ENCODE results near the gene SPINK8. TPM values are rescaled to one million over a fixed set of nuclear protein-coding genes. Genes with fewer than 3 reads are reported as not detected.

The SPINK8 gene
- total and polyA plus RNA-seq, 2 of the 8 experiments (the other 6 are each of a cell fraction or from before 2014, with no cell fraction given), result 0.29 TPM; not detected in 1

DNA sequence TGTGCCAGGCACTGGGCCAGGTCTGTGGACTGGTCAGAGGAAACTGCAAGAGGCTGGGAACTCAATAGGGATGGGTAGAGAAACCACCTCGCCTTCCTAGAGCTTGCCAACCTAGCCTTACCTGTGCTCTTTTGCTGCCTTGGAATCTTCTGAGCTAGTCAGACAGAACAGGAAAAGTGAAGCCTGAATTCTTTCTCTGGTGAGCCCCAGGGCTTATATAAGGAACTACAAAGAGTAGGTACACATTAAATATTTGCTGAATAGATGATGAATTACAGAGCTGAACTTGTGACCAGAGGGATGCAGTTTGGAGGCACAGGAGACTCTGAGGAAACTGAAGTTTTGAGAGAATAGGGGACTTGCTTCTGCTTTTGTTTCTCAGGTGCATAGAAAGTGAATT is 23.0 kb upstream of the SPINK8 start (continued):
- TF ChIP-seq CHD7 (IDR thresholded peaks at IDR 0.05; ENCODE audit: insufficient replicate concordance, low read length), result no peak
- TF ChIP-seq POLR2A (IDR thresholded peaks at IDR 0.05; ENCODE audit: control extremely low read depth in 1 of 2, low read depth in 2 of 2, low read length in 2 of 2), result no peak
- TF ChIP-seq CTBP2 (IDR thresholded peaks at IDR 0.05; ENCODE audit: borderline replicate concordance, insufficient read depth, insufficient read length, low read length), result no peak
- no peak for TF ChIP-seq BCL11A (IDR thresholded peaks at IDR 0.05; ENCODE audit: low read depth in 2 of 2, low read length in 2 of 2)
- TF ChIP-seq PHF8 (conservative IDR thresholded peaks at IDR 0.05; ENCODE audit: low read depth, low read length), result no peak
